ENCODE results near the gene NEU1. TPM values are rescaled to one million over a fixed set of nuclear protein-coding genes. Genes with fewer than 3 reads are reported as not detected.

NEU1 gene
- total and polyA plus RNA-seq, 4 donors: 27.6 to 42.4 (median 34.8) TPM

GRCh38 chr6:31899215-31899614 is 36.6 kb upstream of the NEU1 start:
- H3K27me3 ChIP-seq (ENCODE audit: control insufficient read depth in 4 of 4, insufficient read depth in 4 of 4, low read length in 3 of 4): no peaks in the 10 kb centered on the region
- no peak overlapping the region for H3K27ac ChIP-seq (ENCODE audit: low read depth in 1 of 2, low read length in 2 of 2)
- H3K4me3 ChIP-seq (ENCODE audit: low read depth in 1 of 3, low read length in 3 of 3): no peak overlapping the region
- peaks cover 10 to 45% (median 29%) of the 10 kb centered on the region in 4 donors for H3K4me1 ChIP-seq (ENCODE audit: control insufficient read depth in 4 of 4, insufficient read depth in 4 of 4, low read length in 3 of 4)
- no peaks in the 10 kb centered on the region for H3K9me3 ChIP-seq (ENCODE audit: control insufficient read depth in 4 of 4, low read length in 3 of 4)
- TF ChIP-seq YY1 (IDR thresholded peaks at IDR 0.05) (no peak), NR2F2 (IDR thresholded peaks at IDR 0.05) (no peak), EGR1 (IDR thresholded peaks at IDR 0.05; ENCODE audit: low read depth in 2 of 2) (no peak), ZBTB33 (IDR thresholded peaks at IDR 0.05) (no peak), HNF4A (conservative IDR thresholded peaks at IDR 0.05) (no peak), FOXA1 (IDR thresholded peaks at IDR 0.05) (no peak), RXRA (IDR thresholded peaks at IDR 0.05) (no peak), SP1 (IDR thresholded peaks at IDR 0.05) (no peak), ATF3 (IDR thresholded peaks at IDR 0.05) (no peak), TAF1 (conservative IDR thresholded peaks at IDR 0.05) (no peak), MAX (IDR thresholded peaks at IDR 0.05) (no peak), REST (IDR thresholded peaks at IDR 0.05) (no peak), CTCF (IDR thresholded peaks at IDR 0.05; ENCODE audit: low read depth, low read length, missing input control) (no peak), RAD21 (IDR thresholded peaks at IDR 0.05) (no peak), GABPA (IDR thresholded peaks at IDR 0.05 in 1 of 2, conservative IDR thresholded peaks at IDR 0.05 in 1 of 2) (no peak)
- peaks cover 0 to 6% (median under 1%) of the 10 kb centered on the region in 4 donors for H3K36me3 ChIP-seq (ENCODE audit: control insufficient read depth in 4 of 4, insufficient read depth in 3 of 4, low read depth in 1 of 4, low read length in 3 of 4)
- 84% methylated on average over 5 of the region's 5 CpGs for WGBS
- no peak for DNase-seq (ENCODE audit: low spot score)
- H3K9ac ChIP-seq (ENCODE audit: low read depth in 1 of 2, low read length in 2 of 2): no peak overlapping the region
